Body of pancreas (tissue), 4 donors: ENCODE data around the gene MYRIP. TPM values are rescaled to one million over a fixed set of nuclear protein-coding genes. Genes with fewer than 3 reads are reported as not detected.

Experiments used
- ATAC-seq: fragments of 150-250 bp; one replicate; pipeline ENCODE4 v1.9.1; 2016
- DNase-seq, 4 donors: peaks; one replicate each; pipeline ENCODE4 v3.0.0-alpha.2; 2019
- H3K27ac ChIP-seq, 4 donors: fragments of 200-600 bp; sonication (generic); 1 replicate in 3 of 4; 2 replicates in 1 of 4; pipeline versions ENCODE4 v1.5.1 to v1.6.1; 2016 to 2019; ENCODE audit warnings: mild to moderate bottlenecking in 1 of 4, mixed read lengths in 1 of 4, moderate library complexity in 1 of 4
- H3K27me3 ChIP-seq, 2 donors: fragments of 200-600 bp; sonication (generic); one replicate each; pipeline ENCODE4 v1.6.0; 2016; ENCODE audit warnings: mild to moderate bottlenecking in 1 of 2
- H3K36me3 ChIP-seq, 2 donors: fragments of 200-600 bp; sonication (generic); replicated peaks in 1 of 2; 2 replicates each; pipeline ENCODE4 v1.5.1; 2016; ENCODE audit warnings: low read depth in 2 of 2; ENCODE audit not compliant: insufficient read depth in 1 of 2
- H3K4me1 ChIP-seq: fragments of 200-600 bp; sonication (generic); one replicate; pipeline ENCODE4 v1.6.0; 2016
- H3K4me3 ChIP-seq, 2 donors: fragments of 200-600 bp; sonication (generic); 1 replicate in 1 of 2; 2 replicates in 1 of 2; pipeline ENCODE4 v1.5.1; 2016 to 2019
- H3K9me3 ChIP-seq, 3 donors: fragments of 200-600 bp; sonication (generic); 1 replicate in 2 of 3; 2 replicates in 1 of 3; pipeline ENCODE4 v1.5.1; 2016
- POLR2A ChIP-seq, 3 donors: fragments of 450-650 bp; IDR thresholded peaks; one replicate each; pipeline ENCODE4 v1.6.1; 2016; ENCODE audit warnings: antibody characterized with exemption in 3 of 3, mild to moderate bottlenecking in 2 of 3
- WGBS, 2 donors: methylation state at CpG; one replicate each; pipeline ENCODE4 v1.1.5; 2017; 5-methylcytosine and 5-hydroxymethylcytosine counted together
- intact Hi-C: fragments of 100-400 bp; cut with DNase I; formaldehyde crosslinking; loops from one replicate; pipeline ENCODE4 v1.15.1; 2023
- total RNA-seq, 2 donors: library from RNA; depleted of rRNA; stranded (reverse); fragments of >200 nt; gene quantifications; one replicate each; pipeline ENCODE4 v1.1.0, GENCODE V29; 2016
- TF ChIP-seq, protein P1 (sequence below), 7 experiments: fragments of 450-650 bp in 4 of 7; fragments of 200-600 bp in 3 of 7; sonication (generic) in 3 of 7; IDR thresholded peaks; one replicate each; pipeline ENCODE4 v1.5.1; 2016 to 2019; ENCODE audit warnings: antibody characterized with exemption in 7 of 7

Gene MYRIP
- total RNA-seq, 2 donors from 2014 or later: 5.2 to 12.5 TPM

GRCh38 chr3:40152482-40153133, 343.2 kb downstream of the MYRIP start:
- Histone ChIP-seq H3K27ac (no peak overlapping the region), H3K4me3 (no peak overlapping the region), H3K36me3 (no peaks in the 10 kb centered on the region), H3K9me3 (no peaks in the 10 kb centered on the region), H3K27me3 (no peaks in the 10 kb centered on the region), H3K4me1 (peaks cover 7% of the 10 kb centered on the region)
- intact Hi-C loops: no loop called here
- no peak for DNase-seq
- ATAC-seq: no peak
- TF ChIP-seq, protein P1, sequence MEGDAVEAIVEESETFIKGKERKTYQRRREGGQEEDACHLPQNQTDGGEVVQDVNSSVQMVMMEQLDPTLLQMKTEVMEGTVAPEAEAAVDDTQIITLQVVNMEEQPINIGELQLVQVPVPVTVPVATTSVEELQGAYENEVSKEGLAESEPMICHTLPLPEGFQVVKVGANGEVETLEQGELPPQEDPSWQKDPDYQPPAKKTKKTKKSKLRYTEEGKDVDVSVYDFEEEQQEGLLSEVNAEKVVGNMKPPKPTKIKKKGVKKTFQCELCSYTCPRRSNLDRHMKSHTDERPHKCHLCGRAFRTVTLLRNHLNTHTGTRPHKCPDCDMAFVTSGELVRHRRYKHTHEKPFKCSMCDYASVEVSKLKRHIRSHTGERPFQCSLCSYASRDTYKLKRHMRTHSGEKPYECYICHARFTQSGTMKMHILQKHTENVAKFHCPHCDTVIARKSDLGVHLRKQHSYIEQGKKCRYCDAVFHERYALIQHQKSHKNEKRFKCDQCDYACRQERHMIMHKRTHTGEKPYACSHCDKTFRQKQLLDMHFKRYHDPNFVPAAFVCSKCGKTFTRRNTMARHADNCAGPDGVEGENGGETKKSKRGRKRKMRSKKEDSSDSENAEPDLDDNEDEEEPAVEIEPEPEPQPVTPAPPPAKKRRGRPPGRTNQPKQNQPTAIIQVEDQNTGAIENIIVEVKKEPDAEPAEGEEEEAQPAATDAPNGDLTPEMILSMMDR (IDR thresholded peaks at IDR 0.05): no peak
- TF ChIP-seq POLR2A (IDR thresholded peaks at IDR 0.05): no peak
- WGBS, 2 donors: 14 to 64% methylated on average over 1 of the region's 1 CpG

DNA sequence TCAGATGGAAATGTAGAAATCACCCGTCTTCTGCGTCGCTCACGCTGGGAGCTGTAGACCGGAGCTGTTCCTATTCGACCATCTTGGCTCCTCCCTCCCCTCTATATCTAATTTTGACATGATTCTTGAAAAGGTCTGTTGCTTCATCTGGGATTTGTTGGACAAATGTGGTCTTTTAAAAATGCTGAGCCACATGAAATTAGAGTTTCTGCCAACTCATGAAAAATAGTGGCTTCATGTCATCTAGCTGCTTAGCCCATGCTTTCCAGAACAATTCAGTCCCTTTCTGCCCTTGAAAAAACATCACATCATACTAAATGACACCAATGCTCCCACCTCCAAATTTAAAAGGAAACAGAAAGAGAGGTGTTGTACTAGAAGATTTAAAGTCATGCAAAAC, 351.5 kb downstream of the MYRIP start:
- ATAC-seq (no peak), DNase-seq (no peak)
- TF ChIP-seq, protein P1 (IDR thresholded peaks at IDR 0.05): no peak
- no peak for TF ChIP-seq POLR2A (IDR thresholded peaks at IDR 0.05)
- Histone ChIP-seq H3K27me3 (no peaks in the 10 kb centered on the region), H3K9me3 (no peaks in the 10 kb centered on the region), H3K36me3 (no peaks in the 10 kb centered on the region), H3K27ac (no peak overlapping the region), H3K4me3 (no peak overlapping the region), H3K4me1 (no peaks in the 10 kb centered on the region)
- intact Hi-C loops: no loop called here
- 93 to 97% methylated on average over 6 of the region's 6 CpGs for WGBS, 2 donors

DNA sequence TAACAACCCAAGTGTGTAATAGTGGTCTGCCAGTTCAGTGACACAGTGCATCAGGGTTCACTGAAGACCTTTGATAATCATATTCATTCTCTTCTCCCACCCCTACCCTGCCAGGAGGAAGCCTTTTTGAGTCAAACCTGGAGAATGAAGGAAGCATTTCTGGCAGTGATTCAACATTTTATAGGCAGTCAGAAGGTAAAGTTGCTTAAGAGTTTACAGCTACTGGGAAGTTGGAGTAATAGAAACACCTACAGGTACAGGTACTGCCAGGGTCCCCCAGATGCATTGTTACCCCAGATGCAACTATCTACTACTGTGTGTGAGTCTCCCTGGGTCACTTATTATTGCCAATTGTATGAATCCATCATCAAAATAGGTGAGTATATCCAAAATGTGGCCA, 353.2 kb downstream of the MYRIP start:
- ATAC-seq (no peak), DNase-seq (no peak)
- intact Hi-C loops: no loop called here
- H3K36me3 ChIP-seq: no peaks in the 10 kb centered on the region
- TF ChIP-seq, protein P1 (IDR thresholded peaks at IDR 0.05): no peak
- no peak for TF ChIP-seq POLR2A (IDR thresholded peaks at IDR 0.05)
- no peaks in the 10 kb centered on the region for H3K4me1 ChIP-seq
- no peaks in the 10 kb centered on the region for H3K27me3 ChIP-seq
- H3K9me3 ChIP-seq: no peaks in the 10 kb centered on the region
- H3K4me3 ChIP-seq: no peak overlapping the region
- no peak overlapping the region for H3K27ac ChIP-seq

DNA sequence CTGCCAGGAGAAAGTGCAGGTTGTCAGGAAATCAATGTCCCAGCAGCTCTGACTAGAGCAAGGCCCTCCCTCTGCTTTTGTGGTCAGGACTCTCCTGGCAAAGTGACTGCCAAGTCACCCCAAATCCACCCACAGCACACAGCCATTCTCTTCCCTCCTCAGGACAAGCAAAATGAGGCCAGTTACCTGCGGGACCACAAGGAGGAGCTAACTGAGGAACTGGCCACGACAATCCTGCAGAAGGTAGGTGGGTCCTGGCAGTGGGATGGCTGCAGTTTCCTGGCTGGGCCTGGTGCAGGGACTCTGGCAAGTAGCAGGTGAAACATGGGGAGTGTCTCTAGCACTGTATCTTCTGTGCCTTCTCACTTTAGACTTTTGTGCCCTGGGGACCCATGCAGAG, 357.6 kb downstream of the MYRIP start:
- H3K27ac ChIP-seq: no peak overlapping the region
- DNase-seq: no peak
- 60 to 76% methylated on average over 2 of the region's 2 CpGs for WGBS, 2 donors
- no peaks in the 10 kb centered on the region for H3K9me3 ChIP-seq
- no peaks in the 10 kb centered on the region for H3K4me1 ChIP-seq
- no peaks in the 10 kb centered on the region for H3K27me3 ChIP-seq
- intact Hi-C loops: no loop called here
- no peak overlapping the region for H3K4me3 ChIP-seq
- no peak for ATAC-seq
- TF ChIP-seq, protein P1 (IDR thresholded peaks at IDR 0.05): no peak
- TF ChIP-seq POLR2A (IDR thresholded peaks at IDR 0.05): no peak
- no peaks in the 10 kb centered on the region for H3K36me3 ChIP-seq

DNA sequence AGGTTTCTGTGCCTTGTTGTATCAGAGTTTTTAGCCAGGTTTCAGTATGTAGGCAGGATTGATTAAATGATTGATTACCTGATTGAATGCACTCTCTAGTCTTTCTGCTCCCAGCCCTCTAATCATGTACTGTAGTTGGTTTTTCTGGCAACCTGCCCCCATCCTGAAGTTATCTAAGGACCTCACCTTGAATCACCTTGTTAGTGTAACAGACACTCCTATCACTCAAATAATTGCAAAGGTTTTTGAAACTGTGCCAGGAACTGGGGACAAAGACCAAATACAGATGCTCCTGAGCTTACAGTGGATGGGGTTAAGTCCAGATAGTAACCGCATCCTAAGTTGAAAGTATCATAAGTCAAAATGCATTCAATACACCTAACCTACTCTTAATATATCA, 358.5 kb downstream of the MYRIP start:
- ATAC-seq (no peak), DNase-seq (no peak)
- 95 to 100% methylated on average over 1 of the region's 1 CpG for WGBS, 2 donors
- intact Hi-C loops: no loop called here
- no peaks in the 10 kb centered on the region for H3K4me1 ChIP-seq
- H3K4me3 ChIP-seq: no peak overlapping the region
- no peaks in the 10 kb centered on the region for H3K27me3 ChIP-seq
- no peaks in the 10 kb centered on the region for H3K9me3 ChIP-seq
- no peaks in the 10 kb centered on the region for H3K36me3 ChIP-seq
- TF ChIP-seq, protein P1 (IDR thresholded peaks at IDR 0.05): no peak
- TF ChIP-seq POLR2A (IDR thresholded peaks at IDR 0.05): no peak
- H3K27ac ChIP-seq: no peak overlapping the region
